Measurements from ENCODE around the gene KRT3. TPM values are rescaled to one million over a fixed set of nuclear protein-coding genes. Genes with fewer than 3 reads are reported as not detected.

The KRT3 gene
- total RNA-seq, 2 experiments from 2014 or later, result not detected

DNA sequence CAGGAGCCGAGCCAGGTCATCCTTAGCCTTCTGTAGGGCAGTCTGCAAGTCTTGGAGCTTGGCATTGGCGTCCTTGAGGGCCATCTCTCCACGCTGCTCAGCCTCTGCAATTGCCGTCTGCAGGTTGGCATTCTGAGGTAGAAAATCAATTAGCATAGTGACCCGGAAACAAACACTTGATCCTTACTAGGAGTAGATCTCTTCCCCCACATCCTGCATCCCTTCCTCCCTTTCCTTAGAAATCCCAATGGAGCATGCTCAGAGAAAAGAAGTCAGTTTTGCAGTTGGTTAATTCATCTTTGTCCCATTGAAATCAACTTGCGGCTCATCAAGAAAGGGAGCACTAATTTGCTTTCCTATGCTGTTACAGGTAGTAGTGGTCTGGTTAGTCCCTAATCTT is 24.8 kb downstream of the KRT3 start:
- H3K4me1 Mint-ChIP-seq (ENCODE audit: low read depth), result no peaks in the 10 kb centered on the region
- ATAC-seq (no peak), DNase-seq (no peak)
- no peak overlapping the region for H3K4me3 Mint-ChIP-seq
- POLR2A ChIA-PET, result no interaction called here
- TF ChIP-seq, protein P1, sequence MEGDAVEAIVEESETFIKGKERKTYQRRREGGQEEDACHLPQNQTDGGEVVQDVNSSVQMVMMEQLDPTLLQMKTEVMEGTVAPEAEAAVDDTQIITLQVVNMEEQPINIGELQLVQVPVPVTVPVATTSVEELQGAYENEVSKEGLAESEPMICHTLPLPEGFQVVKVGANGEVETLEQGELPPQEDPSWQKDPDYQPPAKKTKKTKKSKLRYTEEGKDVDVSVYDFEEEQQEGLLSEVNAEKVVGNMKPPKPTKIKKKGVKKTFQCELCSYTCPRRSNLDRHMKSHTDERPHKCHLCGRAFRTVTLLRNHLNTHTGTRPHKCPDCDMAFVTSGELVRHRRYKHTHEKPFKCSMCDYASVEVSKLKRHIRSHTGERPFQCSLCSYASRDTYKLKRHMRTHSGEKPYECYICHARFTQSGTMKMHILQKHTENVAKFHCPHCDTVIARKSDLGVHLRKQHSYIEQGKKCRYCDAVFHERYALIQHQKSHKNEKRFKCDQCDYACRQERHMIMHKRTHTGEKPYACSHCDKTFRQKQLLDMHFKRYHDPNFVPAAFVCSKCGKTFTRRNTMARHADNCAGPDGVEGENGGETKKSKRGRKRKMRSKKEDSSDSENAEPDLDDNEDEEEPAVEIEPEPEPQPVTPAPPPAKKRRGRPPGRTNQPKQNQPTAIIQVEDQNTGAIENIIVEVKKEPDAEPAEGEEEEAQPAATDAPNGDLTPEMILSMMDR (IDR thresholded peaks at IDR 0.05), result no peak
- no peaks in the 10 kb centered on the region for H3K36me3 Mint-ChIP-seq (ENCODE audit: low read depth)
- intact Hi-C loops (cut with micrococcal nuclease), result no loop called here
- no peaks in the 10 kb centered on the region for H3K9me3 Mint-ChIP-seq
- H3K27me3 Mint-ChIP-seq, result peaks cover 3% of the 10 kb centered on the region
- CTCF ChIA-PET, result interaction anchor here (1.1 kb wide), 1 partner anchor 109 kb away, joined by 3 read pairs; no protein-coding TSS in a partner anchor
- H3K27ac Mint-ChIP-seq, result no peak overlapping the region

DNA sequence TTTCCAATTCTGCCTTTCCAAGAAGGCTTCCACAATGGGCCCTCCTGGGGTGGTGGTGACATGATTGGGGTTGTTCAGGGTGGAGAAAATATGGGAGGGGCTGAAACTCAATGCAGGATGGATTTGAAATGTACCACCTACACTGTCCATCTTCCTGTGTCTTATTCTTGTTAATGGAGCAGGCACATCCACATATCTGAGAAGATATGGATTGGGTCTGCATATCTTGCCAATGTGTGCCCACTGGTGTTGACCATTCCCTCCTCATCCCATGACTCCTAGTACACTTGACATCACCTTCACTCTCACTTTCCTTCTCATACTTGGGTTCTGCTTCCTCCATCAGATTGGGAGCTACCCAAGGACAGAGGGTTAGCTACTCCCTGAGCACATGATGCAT is 26.0 kb downstream of the KRT3 start:
- POLR2A ChIA-PET, result no interaction called here
- intact Hi-C loops (cut with micrococcal nuclease), result no loop called here
- no peaks in the 10 kb centered on the region for H3K36me3 Mint-ChIP-seq (ENCODE audit: low read depth)
- no peak overlapping the region for H3K4me3 Mint-ChIP-seq
- H3K27me3 Mint-ChIP-seq, result peaks cover 3% of the 10 kb centered on the region
- H3K27ac Mint-ChIP-seq, result no peak overlapping the region
- H3K4me1 Mint-ChIP-seq (ENCODE audit: low read depth), result no peaks in the 10 kb centered on the region
- CTCF ChIA-PET, result no interaction called here
- TF ChIP-seq, protein P1 (IDR thresholded peaks at IDR 0.05), result no peak
- no peaks in the 10 kb centered on the region for H3K9me3 Mint-ChIP-seq
- no peak for ATAC-seq
- DNase-seq, result no peak

DNA sequence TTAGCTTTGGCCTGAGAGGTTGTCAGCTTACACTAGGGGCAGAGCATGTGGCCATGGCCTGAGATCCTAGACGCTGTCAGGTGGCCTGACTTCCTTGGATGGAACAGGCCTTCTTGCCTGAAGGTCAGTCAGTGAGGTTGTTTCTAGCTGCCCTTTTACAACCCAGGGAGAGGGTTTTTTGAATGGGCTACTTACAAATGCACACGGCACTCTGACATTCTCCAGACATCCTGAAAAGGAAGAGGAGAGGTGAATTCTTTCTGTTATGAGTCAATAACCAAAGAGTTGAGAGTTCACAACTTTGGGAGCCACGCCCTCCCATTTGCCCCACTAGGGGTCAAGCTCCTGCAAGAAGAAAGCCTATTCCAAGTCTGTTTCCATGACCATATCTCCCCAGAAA is 26.6 kb downstream of the KRT3 start:
- ChIA-PET CTCF (no interaction called here), POLR2A (interaction anchor here (0.7 kb wide), 1 partner anchor 530 kb away, joined by 3 read pairs; no protein-coding TSS in a partner anchor)
- Mint-ChIP-seq H3K4me1 (ENCODE audit: low read depth) (no peaks in the 10 kb centered on the region), H3K27ac (no peak overlapping the region), H3K36me3 (ENCODE audit: low read depth) (no peaks in the 10 kb centered on the region), H3K9me3 (no peaks in the 10 kb centered on the region), H3K27me3 (peaks cover 3% of the 10 kb centered on the region), H3K4me3 (no peak overlapping the region)
- TF ChIP-seq, protein P1 (IDR thresholded peaks at IDR 0.05), result no peak
- no peak for DNase-seq
- no peak for ATAC-seq
- intact Hi-C loops (cut with micrococcal nuclease), result no loop called here

GRCh38 chr12:52768479-52769200 is 27.3 kb downstream of the KRT3 start:
- ATAC-seq (no peak), DNase-seq (no peak)
- no peaks in the 10 kb centered on the region for H3K36me3 Mint-ChIP-seq (ENCODE audit: low read depth)
- H3K4me3 Mint-ChIP-seq, result no peak overlapping the region
- H3K4me1 Mint-ChIP-seq (ENCODE audit: low read depth), result no peaks in the 10 kb centered on the region
- TF ChIP-seq, protein P1 (IDR thresholded peaks at IDR 0.05), result no peak
- no peaks in the 10 kb centered on the region for H3K9me3 Mint-ChIP-seq
- intact Hi-C loops (cut with micrococcal nuclease), result no loop called here
- ChIA-PET CTCF (no interaction called here), POLR2A (interaction anchor here (0.7 kb wide), 1 partner anchor 529 kb away, joined by 3 read pairs; no protein-coding TSS in a partner anchor)
- H3K27ac Mint-ChIP-seq, result no peak overlapping the region
- H3K27me3 Mint-ChIP-seq, result peaks cover 3% of the 10 kb centered on the region

DNA sequence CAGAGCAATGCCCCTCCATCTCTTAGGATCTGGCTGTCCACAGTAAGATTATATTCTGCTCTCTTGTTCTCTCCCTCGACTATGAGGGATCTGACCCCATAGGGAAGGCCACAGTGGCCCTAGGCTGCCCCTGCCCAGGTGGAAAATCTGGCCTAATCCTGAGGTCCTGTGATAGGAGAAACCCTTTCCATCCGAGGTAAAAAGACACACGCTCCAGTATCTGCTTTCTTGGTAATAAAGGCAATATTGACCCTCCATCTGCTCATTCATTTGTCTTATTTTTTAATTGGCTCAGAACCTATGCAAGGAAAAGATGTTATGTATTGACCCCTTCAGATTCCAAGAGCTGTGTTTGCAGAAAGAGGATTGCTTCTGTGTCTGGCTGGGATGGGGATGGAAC is 28.5 kb downstream of the KRT3 start:
- intact Hi-C loops (cut with micrococcal nuclease), result no loop called here
- ATAC-seq, result no peak
- ChIA-PET CTCF (no interaction called here), POLR2A (no interaction called here)
- H3K9me3 Mint-ChIP-seq, result no peaks in the 10 kb centered on the region
- TF ChIP-seq, protein P1 (IDR thresholded peaks at IDR 0.05), result no peak
- H3K27ac Mint-ChIP-seq, result no peak overlapping the region
- H3K36me3 Mint-ChIP-seq (ENCODE audit: low read depth), result no peaks in the 10 kb centered on the region
- no peak for DNase-seq
- peaks cover 3% of the 10 kb centered on the region for H3K27me3 Mint-ChIP-seq
- H3K4me3 Mint-ChIP-seq, result no peak overlapping the region
- H3K4me1 Mint-ChIP-seq (ENCODE audit: low read depth), result no peaks in the 10 kb centered on the region

Data from activated CD8-positive, alpha-beta T cell treated with anti-CD3 and anti-CD28 coated beads for 36 hours (primary cell).